WI38 (cell line): Measurements from ENCODE around the gene C1QTNF8.
"Not testable (repeated sequence)": the region's sequence is repeated elsewhere in the genome, so short reads cannot be mapped to it uniquely, and the experiment has no call there.

Experiments
- H3K4me3 ChIP-seq: 2 replicates; pipeline ENCODE4 v1.5.1; 2011; ENCODE audit warnings: low read depth, mild to moderate bottlenecking, control low read depth, low read length
- TF ChIP-seq, protein P1 (sequence below): IDR thresholded peaks from 2 replicates; pipeline ENCODE4 v1.5.1; 2012; ENCODE audit warnings: low read depth, mild to moderate bottlenecking, control low read depth, low read length

C1QTNF8 gene

DNA sequence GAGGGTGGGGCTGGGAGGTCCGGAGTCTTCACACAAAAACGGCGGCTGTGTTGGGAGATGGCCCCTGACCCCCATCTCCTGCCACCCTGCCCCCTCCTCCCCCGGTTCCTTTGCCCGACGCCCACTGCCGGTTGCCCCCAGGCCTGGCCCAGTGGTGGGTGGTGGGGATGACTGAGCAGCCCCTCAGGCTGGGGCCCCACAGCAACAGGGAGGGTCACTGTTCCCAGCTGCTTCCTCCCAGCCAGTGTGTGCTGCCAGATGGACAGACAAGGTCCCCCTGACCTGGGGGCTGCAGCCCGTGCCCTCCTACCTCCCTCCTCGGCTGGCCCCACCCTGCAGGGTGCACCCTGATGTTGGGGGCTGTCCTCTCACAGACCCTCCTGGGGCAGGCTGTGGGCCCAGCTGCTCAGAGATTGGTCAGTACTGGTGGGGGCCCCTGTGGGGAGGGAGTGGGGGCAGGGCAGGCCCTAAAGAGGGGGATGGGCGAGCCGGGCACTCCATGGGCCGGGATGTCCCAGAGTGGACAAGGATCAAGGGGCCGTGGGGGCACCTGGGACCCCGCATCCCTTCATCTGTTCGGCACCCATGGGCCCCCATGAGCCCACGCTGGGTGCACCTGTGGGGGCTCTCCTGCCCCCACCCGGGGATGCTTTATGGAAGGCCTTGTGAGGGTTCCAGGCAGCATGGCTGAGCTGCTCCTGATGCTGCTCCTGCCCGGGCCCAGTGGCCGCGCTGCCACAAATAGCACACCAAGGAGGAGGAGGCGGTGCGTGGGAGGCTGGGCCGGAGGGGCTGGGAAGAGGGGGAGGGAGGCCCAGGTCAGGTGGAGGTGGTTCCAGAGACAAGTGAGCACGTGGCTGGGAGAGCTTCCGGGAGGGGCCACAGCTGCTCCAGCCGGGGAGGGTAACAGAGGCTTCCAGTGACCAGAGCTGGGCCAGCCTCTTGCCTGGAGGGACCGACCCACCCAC is 5.1 kb downstream of the C1QTNF8 start:
- TF ChIP-seq, protein P1, sequence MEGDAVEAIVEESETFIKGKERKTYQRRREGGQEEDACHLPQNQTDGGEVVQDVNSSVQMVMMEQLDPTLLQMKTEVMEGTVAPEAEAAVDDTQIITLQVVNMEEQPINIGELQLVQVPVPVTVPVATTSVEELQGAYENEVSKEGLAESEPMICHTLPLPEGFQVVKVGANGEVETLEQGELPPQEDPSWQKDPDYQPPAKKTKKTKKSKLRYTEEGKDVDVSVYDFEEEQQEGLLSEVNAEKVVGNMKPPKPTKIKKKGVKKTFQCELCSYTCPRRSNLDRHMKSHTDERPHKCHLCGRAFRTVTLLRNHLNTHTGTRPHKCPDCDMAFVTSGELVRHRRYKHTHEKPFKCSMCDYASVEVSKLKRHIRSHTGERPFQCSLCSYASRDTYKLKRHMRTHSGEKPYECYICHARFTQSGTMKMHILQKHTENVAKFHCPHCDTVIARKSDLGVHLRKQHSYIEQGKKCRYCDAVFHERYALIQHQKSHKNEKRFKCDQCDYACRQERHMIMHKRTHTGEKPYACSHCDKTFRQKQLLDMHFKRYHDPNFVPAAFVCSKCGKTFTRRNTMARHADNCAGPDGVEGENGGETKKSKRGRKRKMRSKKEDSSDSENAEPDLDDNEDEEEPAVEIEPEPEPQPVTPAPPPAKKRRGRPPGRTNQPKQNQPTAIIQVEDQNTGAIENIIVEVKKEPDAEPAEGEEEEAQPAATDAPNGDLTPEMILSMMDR, result no peak
- no peak overlapping the region for H3K4me3 ChIP-seq

DNA sequence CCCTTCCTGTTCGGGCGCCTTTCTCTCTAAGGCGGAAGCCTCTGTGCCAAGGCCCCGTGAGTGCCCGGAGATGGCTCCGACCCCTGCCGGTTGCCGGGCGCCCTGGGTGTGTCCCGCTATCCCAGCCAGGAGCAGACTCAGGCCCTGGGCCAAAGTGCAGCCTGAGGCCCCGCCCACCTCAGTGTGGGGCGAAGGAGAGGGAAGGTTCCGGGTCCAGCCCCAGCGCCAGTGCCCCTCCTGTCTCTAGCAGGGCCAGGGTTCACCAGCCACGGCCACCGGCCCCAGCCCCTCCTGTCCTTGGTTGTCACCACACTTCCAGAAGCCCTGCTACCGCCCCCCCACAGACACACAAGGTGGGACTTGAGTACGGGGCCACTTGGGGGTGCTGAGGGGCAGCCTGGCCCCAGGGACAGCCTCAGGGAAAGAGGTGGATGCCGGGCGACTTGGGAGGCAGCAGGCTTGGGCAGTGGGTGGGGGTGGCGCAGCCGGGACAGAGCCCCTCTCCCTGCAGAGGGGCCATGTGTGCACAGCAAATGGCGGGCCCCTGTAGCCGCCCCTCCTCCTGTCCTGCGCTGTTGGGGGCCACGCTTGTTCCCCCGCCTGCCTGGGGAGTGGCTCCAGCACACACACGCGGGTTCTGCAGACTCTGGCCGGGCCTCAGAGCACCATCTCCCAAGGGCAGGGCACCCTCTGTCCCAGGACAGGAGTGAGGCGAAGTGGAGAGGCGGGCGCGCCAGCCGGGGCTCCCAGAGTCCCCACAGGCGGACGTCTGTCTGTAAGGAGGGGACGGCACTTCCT is 6.0 kb downstream of the C1QTNF8 start:
- TF ChIP-seq, protein P1, result no peak
- no peak overlapping the region for H3K4me3 ChIP-seq

DNA sequence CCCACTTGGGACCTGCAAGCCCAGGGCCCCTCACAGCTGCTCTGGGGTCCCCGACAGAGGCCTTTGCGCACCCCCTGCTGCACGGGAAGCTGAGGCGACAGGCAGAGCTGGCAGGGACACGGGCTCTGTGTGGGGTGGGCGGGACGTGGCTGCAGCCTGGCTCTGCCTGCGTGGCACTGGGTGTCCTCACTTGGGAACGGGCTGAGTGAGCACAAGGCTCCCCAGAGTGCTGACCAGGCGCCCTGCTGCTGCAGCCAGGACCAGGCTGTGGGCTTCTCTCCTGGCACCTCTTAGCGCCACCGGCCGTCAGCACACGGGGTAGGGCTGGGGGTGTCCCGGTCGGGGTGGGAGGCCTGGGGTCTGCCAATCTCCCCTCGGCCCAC is 6.6 kb downstream of the C1QTNF8 start:
- TF ChIP-seq, protein P1, result no peak

DNA sequence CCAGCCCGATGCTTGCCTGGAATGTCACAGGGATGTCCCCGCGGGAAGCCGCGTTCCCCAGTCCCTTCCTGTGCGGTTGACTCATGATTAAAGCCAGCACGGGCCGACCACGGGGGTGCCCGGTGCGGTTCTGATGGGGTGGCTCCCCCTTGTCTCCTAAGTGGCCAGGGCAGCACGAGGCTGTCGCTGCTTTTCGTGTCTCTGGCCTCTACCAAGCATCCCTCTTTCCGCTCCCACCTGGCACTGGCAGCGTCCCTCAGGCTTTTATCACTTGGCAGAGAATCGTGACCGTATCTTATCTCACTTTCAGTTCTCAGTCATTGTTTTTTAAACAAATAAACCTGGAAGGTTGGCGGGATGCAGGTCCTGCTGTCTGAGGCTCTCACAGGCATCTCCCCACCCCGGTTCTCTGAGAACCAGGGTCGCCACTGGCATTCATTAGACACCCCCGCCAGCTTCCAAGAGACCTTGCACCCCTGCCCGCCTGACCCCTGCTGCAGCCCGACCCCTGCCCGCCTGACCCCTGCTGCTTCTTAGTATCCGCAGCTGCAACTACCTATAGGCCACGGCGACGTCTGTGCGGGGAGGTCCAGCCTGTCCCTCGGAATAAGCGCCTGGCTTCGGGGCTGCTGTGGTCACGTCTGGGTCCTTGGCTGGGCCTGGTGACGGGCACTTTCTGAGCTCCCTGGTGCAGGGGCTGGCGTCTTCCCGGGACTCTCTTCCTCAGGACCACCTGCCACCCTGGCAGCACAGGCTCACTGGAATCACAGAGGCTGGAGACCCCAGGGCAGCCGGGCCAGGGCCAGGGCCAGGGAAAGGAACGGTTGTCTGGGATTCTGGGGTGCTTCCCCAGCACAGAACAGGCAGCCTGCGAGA is 7.5 kb downstream of the C1QTNF8 start:
- H3K4me3 ChIP-seq, result no peak overlapping the region
- TF ChIP-seq, protein P1, result no peak

More for the DNA sequence above, 6.6 kb downstream of the C1QTNF8 start:
- H3K4me3 ChIP-seq, result no peak overlapping the region

GRCh38 chr16:1086443-1086842 is 9.6 kb downstream of the C1QTNF8 start:
- not testable (repeated sequence) for H3K4me3 ChIP-seq

GRCh38 chr16:1084971-1085370 is 11.1 kb downstream of the C1QTNF8 start:
- no peak overlapping the region for H3K4me3 ChIP-seq
- TF ChIP-seq, protein P1, result no peak

DNA sequence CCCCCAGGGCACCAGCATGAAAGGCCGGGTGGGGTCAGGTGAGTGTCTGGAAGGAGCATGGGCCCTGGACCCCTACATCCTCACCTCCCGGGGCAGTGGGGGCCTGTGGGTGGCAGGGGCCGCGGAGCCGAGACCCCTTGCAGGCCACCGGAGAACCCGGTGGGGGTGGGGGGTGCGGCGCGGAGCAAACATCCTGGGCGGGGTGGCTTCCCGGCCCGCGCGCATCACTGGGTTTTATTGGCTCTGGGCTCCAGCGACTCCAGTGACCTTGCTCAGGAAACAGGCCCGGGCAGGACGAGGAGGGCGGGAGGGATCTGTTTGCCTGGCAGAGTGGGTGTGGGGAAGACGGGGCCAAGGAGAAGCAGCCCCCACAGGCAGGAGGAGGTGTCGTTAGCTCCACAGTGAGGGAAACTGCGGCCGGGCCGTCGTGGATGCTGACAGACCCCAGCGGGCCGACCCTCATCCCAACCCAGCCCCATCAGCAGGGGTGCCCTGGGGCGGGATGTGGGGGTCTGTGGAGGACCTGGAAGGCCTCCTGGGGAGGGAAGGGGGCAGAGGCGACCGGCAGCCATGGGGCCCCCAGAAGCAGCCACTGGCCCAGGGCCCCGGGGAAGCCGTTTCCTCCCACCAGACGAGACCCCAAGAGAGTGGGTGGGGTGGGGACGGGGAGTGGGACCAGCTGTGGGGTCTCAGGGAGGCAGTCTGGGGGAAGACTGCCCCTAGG is 12.9 kb downstream of the C1QTNF8 start:
- TF ChIP-seq, protein P1, result no peak
- H3K4me3 ChIP-seq, result no peak overlapping the region
